Neuronal stem cell (in vitro differentiated cells): ENCODE results near the gene ME2.

ENCODE experiments used
- DNase-seq: peaks from one replicate; pipeline ENCODE4 v3.0.0-alpha.2; 2013; ENCODE audit warnings: low spot score
- H2AFZ ChIP-seq: one replicate; pipeline ENCODE4 v1.6.1; 2013; ENCODE audit warnings: mild to moderate bottlenecking, low read length, inconsistent platforms
- H2AK5ac ChIP-seq: 2 replicates; pipeline ENCODE4 v1.6.1; 2013; ENCODE audit warnings: low read depth, mild to moderate bottlenecking, inconsistent platforms, low read length, moderate library complexity, mixed read lengths
- H2BK120ac ChIP-seq: 2 replicates; pipeline ENCODE4 v1.6.1; 2013; ENCODE audit warnings: low read depth, mild to moderate bottlenecking, inconsistent platforms, low read length, moderate library complexity, mixed read lengths
- H2BK12ac ChIP-seq: one replicate; pipeline ENCODE4 v1.6.1; 2013; ENCODE audit warnings: low read length, inconsistent platforms
- H2BK15ac ChIP-seq: 2 replicates; pipeline ENCODE4 v1.6.1; 2013; ENCODE audit warnings: mild to moderate bottlenecking, low read length, inconsistent platforms, mixed read lengths
- H2BK5ac ChIP-seq: one replicate; pipeline ENCODE4 v1.6.1; 2013; ENCODE audit warnings: inconsistent platforms, mild to moderate bottlenecking, low read length, moderate library complexity
- H3K14ac ChIP-seq: one replicate; pipeline ENCODE4 v1.6.1; 2013; ENCODE audit warnings: low read length, inconsistent platforms
- H3K18ac ChIP-seq: 2 replicates; pipeline ENCODE4 v1.6.1; 2013; ENCODE audit warnings: low read length, inconsistent platforms
- H3K23ac ChIP-seq: 2 replicates; pipeline ENCODE4 v1.6.1; 2013; ENCODE audit warnings: low read depth, mild to moderate bottlenecking, mixed read lengths, low read length, inconsistent platforms; ENCODE audit not compliant: poor library complexity
- H3K27ac ChIP-seq: replicated peaks from 3 replicates; pipeline ENCODE4 v1.5.1; 2013; ENCODE audit warnings: low read length, inconsistent platforms
- H3K27me3 ChIP-seq, 3 experiments: 2 replicates each; pipeline ENCODE4 v1.6.1; 2013; ENCODE audit warnings: low read length in 3 of 3, mild to moderate bottlenecking in 2 of 3, inconsistent platforms in 1 of 3, low read depth in 1 of 3, mixed read lengths in 1 of 3, moderate library complexity in 1 of 3; ENCODE audit not compliant: control insufficient read depth in 3 of 3, insufficient read depth in 3 of 3
- H3K36me3 ChIP-seq, 2 donors: replicated peaks in 1 of 2; 2 replicates each; pipeline ENCODE4 v1.6.1; 2013; ENCODE audit warnings: low read length in 2 of 2; ENCODE audit not compliant: control insufficient read depth in 2 of 2, insufficient read depth in 2 of 2
- H3K4ac ChIP-seq: 2 replicates; pipeline ENCODE4 v1.6.1; 2013; ENCODE audit warnings: inconsistent platforms, mild to moderate bottlenecking, low read length, moderate library complexity
- H3K4me1 ChIP-seq, 2 donors: 1 replicate in 1 of 2; 2 replicates in 1 of 2; pipeline ENCODE4 v1.6.1; 2013; ENCODE audit warnings: low read length in 2 of 2, low read depth in 1 of 2; ENCODE audit not compliant: control insufficient read depth in 2 of 2, insufficient read depth in 1 of 2
- H3K4me2 ChIP-seq: one replicate; pipeline ENCODE4 v1.6.1; 2013; ENCODE audit warnings: mild to moderate bottlenecking, low read length, inconsistent platforms; ENCODE audit not compliant: insufficient read depth, poor library complexity, severe bottlenecking
- H3K4me3 ChIP-seq, 2 donors: 2 replicates each; pipeline ENCODE4 v1.5.1; 2013; ENCODE audit warnings: low read length in 2 of 2, mild to moderate bottlenecking in 2 of 2, inconsistent platforms in 1 of 2, moderate library complexity in 1 of 2
- H3K79me1 ChIP-seq: one replicate; pipeline ENCODE4 v1.6.1; 2013; ENCODE audit warnings: low read depth, mild to moderate bottlenecking, inconsistent platforms, low read length, moderate library complexity
- H3K9ac ChIP-seq: one replicate; pipeline ENCODE4 v1.6.1; 2013; ENCODE audit warnings: mild to moderate bottlenecking, low read depth, low read length, inconsistent platforms; ENCODE audit not compliant: poor library complexity
- H3K9me3 ChIP-seq, 2 donors: replicated peaks in 1 of 2; 2 replicates each; pipeline versions ENCODE3 to v1.6.1; 2013; ENCODE audit warnings: low read length in 2 of 2, mild to moderate bottlenecking in 2 of 2, inconsistent platforms in 1 of 2, low read depth in 1 of 2, mixed read lengths in 1 of 2, moderate library complexity in 1 of 2; ENCODE audit not compliant: control insufficient read depth in 2 of 2, insufficient read depth in 1 of 2
- H4K8ac ChIP-seq: one replicate; pipeline ENCODE4 v1.6.1; 2013; ENCODE audit warnings: low read depth, mild to moderate bottlenecking, inconsistent platforms, low read length, moderate library complexity
- H4K91ac ChIP-seq: one replicate; pipeline ENCODE4 v1.6.1; 2013; ENCODE audit warnings: low read length, low read depth, mild to moderate bottlenecking, inconsistent platforms; ENCODE audit not compliant: poor library complexity
- WGBS, 2 donors: extraction: QIAGEN DNeasy Blood & Tissue Kit; methylation state at CpG; one replicate each; pipeline ENCODE4 v1.1.7; 2013; ENCODE audit warnings: missing lambda C conversion rate in 2 of 2, mixed read lengths in 1 of 2; ENCODE audit not compliant: insufficient read length in 2 of 2, insufficient replicate concordance in 1 of 2; ENCODE audit errors: extremely low coverage in 2 of 2; 5-methylcytosine and 5-hydroxymethylcytosine counted together

Gene ME2

DNA sequence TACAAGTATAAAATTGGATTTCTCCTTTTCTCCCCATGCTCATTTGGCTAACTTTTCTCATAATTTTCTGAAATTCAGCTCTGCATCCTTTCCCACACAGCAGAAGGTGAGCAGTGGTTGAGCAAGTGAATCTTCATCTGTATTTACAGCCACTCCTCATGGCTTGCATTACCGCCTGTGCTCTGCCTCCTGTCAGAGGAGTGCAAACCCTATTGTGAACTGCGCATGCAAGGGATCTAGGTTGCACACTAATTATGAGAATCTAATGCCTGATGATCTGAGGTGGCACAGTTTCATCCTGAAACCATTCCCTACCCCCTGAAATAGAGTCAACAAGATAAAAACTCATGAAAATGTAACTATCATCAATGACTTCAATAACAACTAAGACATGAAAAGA, 20.0 kb downstream of the ME2 start:
- H3K79me1 ChIP-seq, result no peaks in the 10 kb centered on the region
- H3K4me2 ChIP-seq, result no peak overlapping the region
- no peak overlapping the region for H3K27ac ChIP-seq
- H3K27me3 ChIP-seq, result peaks cover 0 to 2% (median 0%) of the 10 kb centered on the region in 3 experiments
- H2AFZ ChIP-seq, result no peak overlapping the region
- no peak overlapping the region for H3K23ac ChIP-seq
- no peak overlapping the region for H2BK5ac ChIP-seq
- no peak overlapping the region for H3K9ac ChIP-seq
- DNase-seq, result no peak
- no peak overlapping the region for H2BK120ac ChIP-seq
- H3K4ac ChIP-seq, result no peak overlapping the region
- WGBS, 2 donors, result no CpG with 5 or more reads among the region's 2 CpGs
- H2BK12ac ChIP-seq, result no peak overlapping the region
- H3K18ac ChIP-seq, result no peak overlapping the region
- no peak overlapping the region for H3K14ac ChIP-seq
- peaks cover 10 to 83% of the 10 kb centered on the region in 2 donors for H3K36me3 ChIP-seq
- H3K4me1 ChIP-seq, result no peaks in the 10 kb centered on the region
- peaks cover 6 to 30% of the 10 kb centered on the region in 2 donors for H3K9me3 ChIP-seq
- H4K91ac ChIP-seq, result no peak overlapping the region
- H3K4me3 ChIP-seq, result no peak overlapping the region
- no peak overlapping the region for H2BK15ac ChIP-seq
- H4K8ac ChIP-seq, result no peak overlapping the region
- H2AK5ac ChIP-seq, result no peak overlapping the region

DNA sequence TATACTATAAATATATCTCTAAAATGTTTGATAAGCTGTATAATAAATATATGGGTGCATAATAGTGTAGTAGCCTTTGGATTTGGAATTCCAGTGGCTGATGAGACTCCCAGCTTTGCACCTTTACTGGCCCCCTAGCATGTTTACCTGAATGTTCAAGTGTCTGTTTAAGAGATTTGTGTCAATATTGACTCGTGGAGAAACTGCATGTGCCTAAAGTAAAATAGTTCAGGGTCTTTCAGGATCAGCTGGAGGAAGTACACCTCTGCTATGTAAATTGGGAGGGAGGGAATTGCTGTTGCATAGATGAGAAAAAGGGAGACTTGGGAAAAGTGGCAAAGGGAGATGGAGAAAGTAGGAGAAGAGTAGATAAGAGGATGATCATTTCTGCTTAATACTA, 23.9 kb downstream of the ME2 start:
- no peak overlapping the region for H2AK5ac ChIP-seq
- H2BK120ac ChIP-seq, result no peak overlapping the region
- no CpG with 5 or more reads among the region's 1 CpG for WGBS, 2 donors
- H3K9me3 ChIP-seq, result peaks cover 9 to 44% of the 10 kb centered on the region in 2 donors
- H3K18ac ChIP-seq, result no peak overlapping the region
- DNase-seq, result no peak
- no peaks in the 10 kb centered on the region for H3K4me1 ChIP-seq
- H3K27ac ChIP-seq, result no peak overlapping the region
- H3K79me1 ChIP-seq, result no peaks in the 10 kb centered on the region
- H3K4me2 ChIP-seq, result no peak overlapping the region
- H3K9ac ChIP-seq, result no peak overlapping the region
- H3K4me3 ChIP-seq, result no peak overlapping the region
- no peak overlapping the region for H2AFZ ChIP-seq
- H3K4ac ChIP-seq, result no peak overlapping the region
- H2BK12ac ChIP-seq, result no peak overlapping the region
- H3K27me3 ChIP-seq, result peaks cover 0 to 2% (median 0%) of the 10 kb centered on the region in 3 experiments
- no peak overlapping the region for H2BK15ac ChIP-seq
- no peak overlapping the region for H4K8ac ChIP-seq
- H4K91ac ChIP-seq, result no peak overlapping the region
- H3K14ac ChIP-seq, result no peak overlapping the region
- no peak overlapping the region for H3K23ac ChIP-seq
- H2BK5ac ChIP-seq, result no peak overlapping the region
- peaks cover 17 to 91% of the 10 kb centered on the region in 2 donors for H3K36me3 ChIP-seq

DNA sequence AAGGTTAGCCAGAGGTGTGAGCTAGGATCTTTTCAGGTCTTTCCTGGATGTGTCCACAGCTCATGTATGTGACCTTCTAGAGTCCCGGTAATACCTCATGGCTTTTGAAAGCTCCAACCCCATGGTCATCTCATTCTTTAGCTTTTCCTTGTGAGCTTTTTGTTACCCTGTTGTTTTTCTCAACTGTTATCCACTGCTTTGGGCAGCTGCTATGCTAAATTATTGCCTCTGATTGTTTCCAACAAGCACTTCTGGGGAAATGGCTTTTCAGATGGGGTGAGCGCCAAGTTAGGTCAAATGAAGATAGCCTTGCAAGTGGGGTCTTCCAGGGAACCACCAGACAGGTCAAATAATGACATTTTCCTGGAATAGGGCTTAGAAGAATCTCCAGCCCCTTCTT, 27.9 kb downstream of the ME2 start:
- no peak overlapping the region for H2BK5ac ChIP-seq
- H3K9ac ChIP-seq, result no peak overlapping the region
- H4K8ac ChIP-seq, result no peak overlapping the region
- H4K91ac ChIP-seq, result no peak overlapping the region
- DNase-seq, result no peak
- H3K4me1 ChIP-seq, result no peaks in the 10 kb centered on the region
- no peak overlapping the region for H3K23ac ChIP-seq
- no peak overlapping the region for H3K27ac ChIP-seq
- peaks cover 3 to 27% of the 10 kb centered on the region in 2 donors for H3K9me3 ChIP-seq
- H2AK5ac ChIP-seq, result no peak overlapping the region
- H2BK15ac ChIP-seq, result no peak overlapping the region
- H2BK12ac ChIP-seq, result no peak overlapping the region
- H3K4me2 ChIP-seq, result no peak overlapping the region
- no peaks in the 10 kb centered on the region for H3K79me1 ChIP-seq
- H3K36me3 ChIP-seq, result peaks cover 18 to 91% of the 10 kb centered on the region in 2 donors
- no peak overlapping the region for H3K4me3 ChIP-seq
- no peak overlapping the region for H2AFZ ChIP-seq
- no peak overlapping the region for H2BK120ac ChIP-seq
- WGBS, 2 donors, result no CpG with 5 or more reads among the region's 2 CpGs
- no peak overlapping the region for H3K4ac ChIP-seq
- peaks cover 0 to 2% (median 0%) of the 10 kb centered on the region in 3 experiments for H3K27me3 ChIP-seq
- H3K18ac ChIP-seq, result no peak overlapping the region
- H3K14ac ChIP-seq, result no peak overlapping the region

DNA sequence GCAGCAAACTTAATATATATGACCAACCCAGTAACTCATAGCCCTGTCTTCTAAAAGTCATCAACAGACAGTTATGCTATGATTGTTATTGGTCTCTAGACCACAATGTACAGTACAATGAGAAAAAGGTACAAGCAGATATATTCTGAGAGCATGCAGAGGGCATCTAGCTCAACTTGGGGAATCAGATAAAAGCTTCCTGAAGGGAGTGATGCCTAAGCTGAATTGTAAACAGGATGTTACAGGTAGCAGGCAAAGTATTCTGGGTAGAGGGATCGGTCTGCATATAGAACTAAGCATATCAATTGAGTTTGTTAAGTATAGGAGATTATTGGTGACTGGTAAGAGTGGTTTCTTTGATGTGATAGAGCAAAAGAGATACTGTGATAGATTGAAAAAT, 30.3 kb downstream of the ME2 start:
- no peak overlapping the region for H4K8ac ChIP-seq
- H3K18ac ChIP-seq, result no peak overlapping the region
- no peak overlapping the region for H2BK12ac ChIP-seq
- no peak overlapping the region for H3K9ac ChIP-seq
- no peaks in the 10 kb centered on the region for H3K4me1 ChIP-seq
- no peak overlapping the region for H3K4me3 ChIP-seq
- no peaks in the 10 kb centered on the region for H3K79me1 ChIP-seq
- no peak overlapping the region for H2BK120ac ChIP-seq
- H3K36me3 ChIP-seq, result peaks cover 18 to 94% of the 10 kb centered on the region in 2 donors
- H3K27me3 ChIP-seq, result no peaks in the 10 kb centered on the region
- H3K4me2 ChIP-seq, result no peak overlapping the region
- no peak overlapping the region for H2AFZ ChIP-seq
- WGBS, 2 donors, result no CpG with 5 or more reads among the region's 1 CpG
- H2BK5ac ChIP-seq, result no peak overlapping the region
- H3K4ac ChIP-seq, result no peak overlapping the region
- H3K14ac ChIP-seq, result no peak overlapping the region
- DNase-seq, result no peak
- peaks cover 3 to 27% of the 10 kb centered on the region in 2 donors for H3K9me3 ChIP-seq
- no peak overlapping the region for H3K23ac ChIP-seq
- H3K27ac ChIP-seq, result no peak overlapping the region
- no peak overlapping the region for H2AK5ac ChIP-seq
- H2BK15ac ChIP-seq, result no peak overlapping the region
- no peak overlapping the region for H4K91ac ChIP-seq
